Mesendoderm (in vitro differentiated cells): Measurements from ENCODE around the gene TBL1X.

Experiments
- DNase-seq: peaks from one replicate; pipeline ENCODE4 v3.0.0; 2013
- H2AK5ac ChIP-seq: 2 replicates; pipeline ENCODE4 v1.6.1; 2013; ENCODE audit warnings: low read length, inconsistent platforms
- H2BK120ac ChIP-seq: 2 replicates; pipeline ENCODE4 v1.6.1; 2013; ENCODE audit warnings: low read depth, mild to moderate bottlenecking, low read length, moderate library complexity, mixed read lengths
- H2BK15ac ChIP-seq: replicated peaks from 2 replicates; pipeline ENCODE4 v1.6.1; 2013; ENCODE audit warnings: low read depth, mild to moderate bottlenecking, moderate library complexity
- H2BK5ac ChIP-seq: 2 replicates; pipeline ENCODE4 v1.6.1; 2013; ENCODE audit warnings: low read length, inconsistent platforms
- H3K18ac ChIP-seq: 2 replicates; pipeline ENCODE4 v1.6.1; 2013; ENCODE audit warnings: mild to moderate bottlenecking, low read length, mixed read lengths
- H3K23ac ChIP-seq: one replicate; pipeline ENCODE4 v1.6.1; 2013; ENCODE audit warnings: low read length
- H3K27ac ChIP-seq: 2 replicates; pipeline ENCODE4 v1.5.1; 2013; ENCODE audit warnings: low read depth, mild to moderate bottlenecking, inconsistent platforms, low read length, moderate library complexity
- H3K27me3 ChIP-seq: 2 replicates; pipeline ENCODE4 v1.6.1; 2013; ENCODE audit warnings: low read length, control low read depth, mild to moderate bottlenecking, inconsistent platforms; ENCODE audit not compliant: insufficient read depth, poor library complexity
- H3K36me3 ChIP-seq: 2 replicates; pipeline ENCODE4 v1.6.1; 2013; ENCODE audit warnings: low read length, inconsistent platforms; ENCODE audit not compliant: control insufficient read depth, insufficient read depth
- H3K4ac ChIP-seq: one replicate; pipeline ENCODE4 v1.6.1; 2013; ENCODE audit warnings: low read depth, mild to moderate bottlenecking, low read length, moderate library complexity
- H3K4me1 ChIP-seq: 2 replicates; pipeline ENCODE4 v1.6.1; 2013; ENCODE audit warnings: low read depth, low read length, inconsistent platforms; ENCODE audit not compliant: control insufficient read depth
- H3K4me2 ChIP-seq: 2 replicates; pipeline ENCODE4 v1.6.1; 2013; ENCODE audit warnings: low read length
- H3K4me3 ChIP-seq: 2 replicates; pipeline ENCODE4 v1.5.1; 2013; ENCODE audit warnings: mild to moderate bottlenecking, low read length
- H3K56ac ChIP-seq: one replicate; pipeline ENCODE4 v1.6.1; 2013; ENCODE audit warnings: low read length
- H3K79me1 ChIP-seq: 2 replicates; pipeline ENCODE4 v1.6.1; 2013; ENCODE audit warnings: low read length, inconsistent platforms
- H3K79me2 ChIP-seq: 2 replicates; pipeline ENCODE4 v1.6.1; 2013; ENCODE audit warnings: mild to moderate bottlenecking, low read length; ENCODE audit not compliant: control insufficient read depth, insufficient read depth
- H3K9ac ChIP-seq: 2 replicates; pipeline ENCODE4 v1.6.1; 2013; ENCODE audit warnings: low read length, inconsistent platforms
- H4K5ac ChIP-seq: one replicate; pipeline ENCODE4 v1.6.1; 2013; ENCODE audit warnings: low read length
- H4K8ac ChIP-seq: one replicate; pipeline ENCODE4 v1.6.1; 2013; ENCODE audit warnings: low read depth, mild to moderate bottlenecking, control low read depth, low read length, moderate library complexity
- WGBS: extraction: QIAGEN DNeasy Blood & Tissue Kit; methylation state at CpG from one replicate; pipeline ENCODE4 v1.1.7; 2013; ENCODE audit warnings: low lambda C conversion rate, missing lambda C conversion rate; ENCODE audit not compliant: insufficient coverage; ENCODE audit errors: extremely low coverage; 5-methylcytosine and 5-hydroxymethylcytosine counted together

The TBL1X gene

DNA sequence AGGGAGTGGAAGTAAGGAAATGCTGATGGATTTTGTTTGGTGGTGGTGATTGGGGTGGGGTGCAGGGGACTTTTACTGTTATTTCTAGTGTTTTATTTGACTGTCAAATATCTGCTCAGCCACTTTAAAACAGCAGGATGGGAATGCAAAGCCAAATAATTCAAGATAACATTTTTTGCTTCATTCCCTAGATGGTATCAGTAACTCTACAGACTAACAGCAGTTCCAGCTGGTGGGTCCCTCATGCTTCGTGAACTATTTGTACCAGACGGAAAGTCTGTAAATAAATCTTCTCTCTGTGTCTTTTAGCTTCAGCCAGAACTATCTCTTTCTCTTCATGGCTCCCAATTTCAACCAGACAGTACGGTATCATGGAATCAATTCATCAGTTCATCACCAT lies 273.3 kb downstream of the TBL1X start:
- H3K79me1 ChIP-seq, result no peaks in the 10 kb centered on the region
- no peak overlapping the region for H3K4ac ChIP-seq
- no peaks in the 10 kb centered on the region for H3K36me3 ChIP-seq
- H3K79me2 ChIP-seq, result no peaks in the 10 kb centered on the region
- H4K5ac ChIP-seq, result no peak overlapping the region
- no peak overlapping the region for H4K8ac ChIP-seq
- no peak overlapping the region for H3K23ac ChIP-seq
- no peaks in the 10 kb centered on the region for H3K4me1 ChIP-seq
- no peak overlapping the region for H3K9ac ChIP-seq
- H2AK5ac ChIP-seq, result no peak overlapping the region
- H2BK120ac ChIP-seq, result no peak overlapping the region
- H3K4me3 ChIP-seq, result no peak overlapping the region
- H2BK5ac ChIP-seq, result no peak overlapping the region
- no CpG with 5 or more reads among the region's 3 CpGs for WGBS
- H2BK15ac ChIP-seq, result no peak overlapping the region
- no peak for DNase-seq
- H3K56ac ChIP-seq, result no peak overlapping the region
- H3K27ac ChIP-seq, result no peak overlapping the region
- H3K27me3 ChIP-seq, result no peaks in the 10 kb centered on the region
- no peak overlapping the region for H3K18ac ChIP-seq
- H3K4me2 ChIP-seq, result no peak overlapping the region

DNA sequence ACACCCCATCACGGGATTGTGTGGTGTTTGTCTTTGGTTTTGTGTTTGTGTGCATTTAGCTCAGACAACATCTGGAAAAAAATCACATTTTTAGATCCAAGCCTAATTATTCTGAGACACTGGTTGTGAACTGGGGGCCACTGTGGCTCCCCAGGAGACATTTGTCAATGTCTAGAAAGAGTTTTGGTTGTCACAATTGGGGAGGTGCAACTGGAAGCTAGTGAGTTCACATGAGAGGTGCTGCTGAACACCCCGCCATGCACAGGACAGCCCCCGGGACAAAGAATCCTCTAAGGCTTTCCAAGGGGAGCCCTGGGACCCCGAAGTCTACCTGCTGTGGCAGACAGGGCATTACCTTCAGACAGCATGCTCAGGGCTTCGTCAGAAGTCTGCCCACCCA lies 274.3 kb downstream of the TBL1X start:
- Histone ChIP-seq H3K4me3 (no peak overlapping the region), H3K56ac (no peak overlapping the region), H3K4ac (no peak overlapping the region), H3K4me2 (no peak overlapping the region), H3K27ac (no peak overlapping the region), H4K5ac (no peak overlapping the region), H3K23ac (no peak overlapping the region), H2BK15ac (no peak overlapping the region), H3K27me3 (no peaks in the 10 kb centered on the region), H2AK5ac (no peak overlapping the region), H3K79me1 (no peaks in the 10 kb centered on the region), H2BK120ac (no peak overlapping the region), H3K18ac (no peak overlapping the region), H2BK5ac (no peak overlapping the region), H3K36me3 (no peaks in the 10 kb centered on the region), H4K8ac (no peak overlapping the region), H3K79me2 (no peaks in the 10 kb centered on the region), H3K9ac (no peak overlapping the region), H3K4me1 (no peaks in the 10 kb centered on the region)
- WGBS, result no CpG with 5 or more reads among the region's 5 CpGs
- DNase-seq, result no peak

DNA sequence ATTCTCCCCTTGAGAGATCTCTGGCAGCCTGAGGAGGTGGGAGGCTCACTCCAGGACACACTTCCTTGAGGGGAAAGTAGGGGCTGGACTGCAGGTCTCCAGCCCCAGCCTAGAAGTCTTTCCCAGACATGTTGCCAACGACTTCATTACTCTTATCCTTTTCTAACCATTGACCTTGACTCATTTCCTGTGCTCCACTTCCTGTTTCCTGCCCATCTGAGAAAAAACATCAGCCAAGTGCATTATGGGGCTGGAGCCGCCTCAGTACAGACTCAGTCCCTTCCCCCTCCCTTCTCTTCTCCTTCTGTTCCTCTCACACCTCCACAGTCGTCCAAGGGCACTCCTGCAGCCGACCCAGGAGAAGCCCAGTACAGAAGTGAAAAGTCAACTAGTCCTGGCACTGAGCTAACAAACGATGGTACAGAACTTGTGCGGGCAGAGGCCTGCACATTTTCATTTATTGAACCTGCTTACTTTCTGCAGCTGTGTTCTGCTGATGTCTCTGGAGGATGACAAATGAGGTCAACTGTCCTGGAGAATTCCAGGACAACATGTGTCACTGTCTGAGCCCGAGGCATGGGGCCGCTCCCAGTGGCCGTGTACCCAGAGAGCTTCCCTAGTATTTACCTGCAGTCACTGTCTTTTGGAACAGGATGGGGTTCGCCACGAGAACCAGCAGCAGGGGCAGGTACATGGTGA lies 280.7 kb downstream of the TBL1X start:
- Histone ChIP-seq H3K4me1 (no peaks in the 10 kb centered on the region), H3K4me3 (no peak overlapping the region), H3K79me1 (no peaks in the 10 kb centered on the region), H2BK5ac (no peak overlapping the region), H4K8ac (peak overlapping the region; percentile 76), H3K18ac (no peak overlapping the region), H3K79me2 (no peaks in the 10 kb centered on the region), H3K23ac (no peak overlapping the region), H2AK5ac (no peak overlapping the region), H2BK120ac (no peak overlapping the region), H4K5ac (no peak overlapping the region), H3K4me2 (no peak overlapping the region), H3K36me3 (no peaks in the 10 kb centered on the region), H3K56ac (no peak overlapping the region), H3K4ac (no peak overlapping the region), H3K27me3 (no peaks in the 10 kb centered on the region), H2BK15ac (no peak overlapping the region), H3K27ac (peak overlapping the region; percentile 44), H3K9ac (no peak overlapping the region)
- peak; percentile 21 for DNase-seq
- no CpG with 5 or more reads among the region's 11 CpGs for WGBS

DNA sequence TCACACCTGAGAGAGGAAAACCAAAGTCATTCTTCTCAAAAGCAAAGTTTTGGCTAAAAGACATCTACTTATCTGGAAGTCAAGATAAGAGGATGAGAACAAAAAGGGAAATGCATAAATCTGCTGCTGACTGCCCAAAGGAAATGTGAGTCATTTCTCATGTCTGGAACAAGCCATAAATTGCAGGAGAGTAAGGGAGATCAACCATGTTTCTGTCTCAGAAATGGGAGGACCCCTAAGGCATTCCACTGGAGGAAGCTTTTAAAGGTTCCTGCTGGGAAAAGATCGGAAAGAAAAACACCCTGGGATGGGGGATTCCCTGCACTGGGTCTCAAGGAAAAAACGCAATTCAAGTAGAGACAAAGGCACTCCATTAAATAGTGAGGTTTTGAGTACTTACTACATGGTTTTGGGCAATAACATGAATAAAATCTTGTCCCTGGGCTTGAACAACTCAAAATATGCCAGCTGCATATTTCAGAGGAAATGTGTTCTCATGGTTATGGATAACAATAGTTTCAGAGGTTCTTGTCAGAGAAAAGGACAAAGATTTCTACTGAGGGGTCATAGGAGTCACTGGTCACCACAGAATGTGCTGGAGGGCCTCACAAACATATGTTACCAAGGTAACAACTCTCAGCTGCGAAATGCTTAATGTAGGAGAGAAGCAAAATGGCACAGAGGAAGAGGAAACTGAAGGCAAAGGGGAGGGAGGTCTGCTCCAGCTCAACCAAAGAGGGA lies 281.5 kb downstream of the TBL1X start:
- no peak overlapping the region for H3K23ac ChIP-seq
- no CpG with 5 or more reads among the region's 3 CpGs for WGBS
- no peak overlapping the region for H2BK15ac ChIP-seq
- no peak overlapping the region for H2BK120ac ChIP-seq
- H3K4me3 ChIP-seq, result no peak overlapping the region
- H2AK5ac ChIP-seq, result no peak overlapping the region
- no peak overlapping the region for H3K56ac ChIP-seq
- H3K18ac ChIP-seq, result no peak overlapping the region
- no peaks in the 10 kb centered on the region for H3K79me1 ChIP-seq
- no peaks in the 10 kb centered on the region for H3K27me3 ChIP-seq
- peak; percentile 66 for DNase-seq
- no peak overlapping the region for H2BK5ac ChIP-seq
- no peak overlapping the region for H3K4me2 ChIP-seq
- no peaks in the 10 kb centered on the region for H3K79me2 ChIP-seq
- no peak overlapping the region for H4K8ac ChIP-seq
- no peak overlapping the region for H3K9ac ChIP-seq
- H3K27ac ChIP-seq, result peak overlapping the region; percentile 44
- H4K5ac ChIP-seq, result no peak overlapping the region
- H3K4me1 ChIP-seq, result no peaks in the 10 kb centered on the region
- H3K4ac ChIP-seq, result no peak overlapping the region
- no peaks in the 10 kb centered on the region for H3K36me3 ChIP-seq

DNA sequence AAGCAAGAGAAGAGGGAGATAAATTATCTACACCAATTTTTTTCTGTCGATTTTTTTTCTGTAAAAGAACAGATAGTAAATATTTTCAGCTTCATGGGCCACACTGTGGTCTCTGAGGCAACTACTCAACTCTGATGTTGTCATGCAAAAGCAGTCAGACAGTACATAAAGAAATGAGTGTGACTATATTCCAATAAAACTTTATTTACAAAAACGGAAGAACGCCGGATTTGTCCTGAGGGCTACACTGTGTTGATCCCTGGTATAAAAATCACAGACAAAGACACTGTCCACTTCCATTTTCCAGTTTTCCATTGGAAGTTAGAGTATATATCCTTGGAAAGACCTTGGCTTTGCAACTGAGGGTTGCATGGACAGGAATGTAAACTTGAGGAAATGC lies 282.8 kb downstream of the TBL1X start:
- Histone ChIP-seq H3K79me2 (no peaks in the 10 kb centered on the region), H2BK120ac (no peak overlapping the region)

More for the DNA sequence above, 282.8 kb downstream of the TBL1X start:
- no peaks in the 10 kb centered on the region for H3K4me1 ChIP-seq
- no peak overlapping the region for H3K4me3 ChIP-seq
- H2BK15ac ChIP-seq, result no peak overlapping the region
- no peak for DNase-seq
- H3K36me3 ChIP-seq, result no peaks in the 10 kb centered on the region
- no peak overlapping the region for H2BK5ac ChIP-seq
- WGBS, result no CpG with 5 or more reads among the region's 4 CpGs
- H4K5ac ChIP-seq, result no peak overlapping the region
- no peak overlapping the region for H3K23ac ChIP-seq
- no peaks in the 10 kb centered on the region for H3K27me3 ChIP-seq
- no peak overlapping the region for H2AK5ac ChIP-seq
- H3K79me1 ChIP-seq, result no peaks in the 10 kb centered on the region
- H3K9ac ChIP-seq, result no peak overlapping the region
- H3K18ac ChIP-seq, result no peak overlapping the region
- no peak overlapping the region for H3K4me2 ChIP-seq
- no peak overlapping the region for H3K4ac ChIP-seq
- no peak overlapping the region for H3K27ac ChIP-seq
- H3K56ac ChIP-seq, result no peak overlapping the region
- no peak overlapping the region for H4K8ac ChIP-seq
